ENCODE measurements around the gene CACNB2. TPM values are rescaled to one million over a fixed set of nuclear protein-coding genes. Genes with fewer than 3 reads are reported as not detected.
"Not testable (repeated sequence)": the region's sequence is repeated elsewhere in the genome, so short reads cannot be mapped to it uniquely, and the experiment has no call there.

CACNB2 gene
- total RNA-seq, 4 donors from 2014 or later: 11.6 to 13.8 (median 12.1) TPM

DNA sequence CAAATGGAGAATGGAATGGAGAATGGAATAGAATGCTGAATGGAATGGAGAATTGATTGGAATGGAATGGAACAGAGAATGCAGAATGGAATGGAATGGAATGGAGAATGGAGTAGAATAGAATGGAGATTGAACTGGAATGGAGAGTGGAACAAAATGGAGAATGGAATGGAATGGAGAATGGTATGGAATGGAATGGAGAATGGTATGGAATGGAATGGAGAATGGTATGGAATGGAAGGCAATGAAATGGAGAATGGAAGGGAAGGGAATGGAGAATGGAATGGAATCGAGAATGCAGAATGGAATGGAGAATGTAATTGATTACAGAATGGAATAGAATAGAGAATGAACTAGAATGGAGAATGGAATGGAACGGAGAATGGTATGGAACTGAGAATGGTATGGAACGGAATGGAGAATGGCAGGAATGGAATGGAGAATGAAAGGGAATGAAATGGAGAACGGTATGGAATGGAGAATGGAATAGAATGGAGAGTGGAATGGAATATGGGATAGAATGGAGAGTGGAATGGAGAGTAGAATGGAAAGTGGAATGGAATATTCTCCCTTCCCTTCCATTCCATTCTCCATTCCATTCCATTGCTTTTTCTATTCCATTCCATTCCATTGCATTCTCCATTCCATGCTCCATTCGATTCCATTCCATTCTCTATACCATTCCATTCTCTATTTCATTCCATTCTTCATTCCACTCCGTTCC is 422.9 kb downstream of the CACNB2 start:
- no peak for DNase-seq (ENCODE audit: low spot score in 2 of 2)
- Histone ChIP-seq H3K9me3 (peaks cover 14% of the 10 kb centered on the region), H3K4me1 (no peaks in the 10 kb centered on the region), H3K4me3 (no peak overlapping the region), H3K27ac (no peak overlapping the region), H3K27me3 (no peaks in the 10 kb centered on the region), H3K36me3 (peaks cover 28% of the 10 kb centered on the region)
- TF ChIP-seq EP300 (IDR thresholded peaks at IDR 0.05) (no peak), POLR2A (IDR thresholded peaks at IDR 0.05) (no peak), POLR2AphosphoS5 (IDR thresholded peaks at IDR 0.05) (no peak)
- TF ChIP-seq, protein P1, sequence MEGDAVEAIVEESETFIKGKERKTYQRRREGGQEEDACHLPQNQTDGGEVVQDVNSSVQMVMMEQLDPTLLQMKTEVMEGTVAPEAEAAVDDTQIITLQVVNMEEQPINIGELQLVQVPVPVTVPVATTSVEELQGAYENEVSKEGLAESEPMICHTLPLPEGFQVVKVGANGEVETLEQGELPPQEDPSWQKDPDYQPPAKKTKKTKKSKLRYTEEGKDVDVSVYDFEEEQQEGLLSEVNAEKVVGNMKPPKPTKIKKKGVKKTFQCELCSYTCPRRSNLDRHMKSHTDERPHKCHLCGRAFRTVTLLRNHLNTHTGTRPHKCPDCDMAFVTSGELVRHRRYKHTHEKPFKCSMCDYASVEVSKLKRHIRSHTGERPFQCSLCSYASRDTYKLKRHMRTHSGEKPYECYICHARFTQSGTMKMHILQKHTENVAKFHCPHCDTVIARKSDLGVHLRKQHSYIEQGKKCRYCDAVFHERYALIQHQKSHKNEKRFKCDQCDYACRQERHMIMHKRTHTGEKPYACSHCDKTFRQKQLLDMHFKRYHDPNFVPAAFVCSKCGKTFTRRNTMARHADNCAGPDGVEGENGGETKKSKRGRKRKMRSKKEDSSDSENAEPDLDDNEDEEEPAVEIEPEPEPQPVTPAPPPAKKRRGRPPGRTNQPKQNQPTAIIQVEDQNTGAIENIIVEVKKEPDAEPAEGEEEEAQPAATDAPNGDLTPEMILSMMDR (IDR thresholded peaks at IDR 0.05): no peak
- whole genome bisulfite sequencing: 97% methylated on average over 6 of the region's 6 CpGs

DNA sequence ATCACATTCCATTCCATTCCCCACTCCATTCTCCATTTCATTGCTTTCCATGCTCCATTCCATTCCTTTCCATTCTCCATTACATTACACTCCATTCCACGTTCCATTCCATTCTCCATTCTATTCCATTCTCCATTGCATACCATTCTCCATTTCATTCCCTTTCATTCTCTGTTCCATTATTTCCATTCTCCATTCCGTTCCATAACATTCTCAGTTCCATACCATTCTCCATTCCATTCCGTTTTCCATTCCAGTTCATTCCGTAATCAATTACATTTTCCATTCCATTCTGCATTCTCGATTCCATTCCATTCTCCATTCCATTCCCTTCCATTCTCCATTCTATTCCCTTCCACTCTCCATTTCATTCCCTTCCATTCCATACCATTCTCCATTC is 424.8 kb downstream of the CACNB2 start:
- peaks cover 14% of the 10 kb centered on the region for H3K36me3 ChIP-seq
- no peaks in the 10 kb centered on the region for H3K27me3 ChIP-seq
- peaks cover 14% of the 10 kb centered on the region for H3K9me3 ChIP-seq
- TF ChIP-seq POLR2A (IDR thresholded peaks at IDR 0.05): no peak
- TF ChIP-seq, protein P1 (IDR thresholded peaks at IDR 0.05): no peak
- no peak for TF ChIP-seq EP300 (IDR thresholded peaks at IDR 0.05)
- TF ChIP-seq POLR2AphosphoS5 (IDR thresholded peaks at IDR 0.05): no peak
- no peaks in the 10 kb centered on the region for H3K4me1 ChIP-seq
- 96% methylated on average over 5 of the region's 5 CpGs for WGBS
- H3K4me3 ChIP-seq: no peak overlapping the region
- H3K27ac ChIP-seq: no peak overlapping the region
- DNase-seq (ENCODE audit: low spot score in 2 of 2): no peak

GRCh38 chr10:18566177-18566576 is 426.0 kb downstream of the CACNB2 start:
- H3K9me3 ChIP-seq: peaks cover 14% of the 10 kb centered on the region

GRCh38 chr10:18567343-18567856 is 427.2 kb downstream of the CACNB2 start:
- no peak overlapping the region for H3K4me3 ChIP-seq
- no peaks in the 10 kb centered on the region for H3K27me3 ChIP-seq
- DNase-seq (ENCODE audit: low spot score in 2 of 2): no peak
- H3K9me3 ChIP-seq: peaks cover 14% of the 10 kb centered on the region
- 98% methylated on average over 3 of the region's 3 CpGs for WGBS
- H3K4me1 ChIP-seq: no peaks in the 10 kb centered on the region
- TF ChIP-seq, protein P1 (IDR thresholded peaks at IDR 0.05): no peak
- TF ChIP-seq EP300 (IDR thresholded peaks at IDR 0.05) (no peak), POLR2AphosphoS5 (IDR thresholded peaks at IDR 0.05) (no peak), POLR2A (IDR thresholded peaks at IDR 0.05) (no peak)
- H3K36me3 ChIP-seq: peaks cover 8% of the 10 kb centered on the region
- no peak overlapping the region for H3K27ac ChIP-seq

More at GRCh38 chr10:18566177-18566576, 426.0 kb downstream of the CACNB2 start:
- Histone ChIP-seq H3K27ac (no peak overlapping the region), H3K27me3 (no peaks in the 10 kb centered on the region), H3K4me1 (no peaks in the 10 kb centered on the region), H3K4me3 (no peak overlapping the region), H3K36me3 (peaks cover 10% of the 10 kb centered on the region)
- 90% methylated on average over 4 of the region's 4 CpGs for WGBS
- DNase-seq (ENCODE audit: low spot score in 2 of 2): no peak
- TF ChIP-seq, protein P1 (IDR thresholded peaks at IDR 0.05): no peak
- TF ChIP-seq POLR2A (IDR thresholded peaks at IDR 0.05) (no peak), POLR2AphosphoS5 (IDR thresholded peaks at IDR 0.05) (no peak), EP300 (IDR thresholded peaks at IDR 0.05) (no peak)

DNA sequence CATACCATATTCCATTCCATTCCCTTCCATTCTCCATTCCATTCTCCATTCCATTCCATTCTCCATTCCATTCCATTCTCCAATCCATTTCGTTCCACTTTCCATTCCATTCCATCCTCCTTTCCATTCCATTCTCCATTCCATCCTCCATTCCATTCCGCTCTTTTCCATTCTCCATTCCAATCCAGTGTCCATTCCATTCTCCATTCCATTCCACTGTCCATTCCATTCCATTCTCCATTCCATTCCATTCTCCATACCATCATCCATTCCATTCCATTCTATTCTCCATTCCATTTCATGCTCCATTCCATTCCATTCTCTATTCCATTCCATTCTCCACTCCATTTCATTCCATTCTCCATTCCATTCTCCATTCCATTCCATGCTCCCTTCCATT is 430.2 kb downstream of the CACNB2 start:
- not testable (repeated sequence) for H3K27ac ChIP-seq; DNase-seq (ENCODE audit: low spot score in 2 of 2); H3K4me1 ChIP-seq; H3K9me3 ChIP-seq; H3K27me3 ChIP-seq; H3K4me3 ChIP-seq; H3K36me3 ChIP-seq
- WGBS: 96% methylated on average over 2 of the region's 2 CpGs
